HL-60 (cell line): ENCODE measurements around the gene RTL9.

Experiments used
- DNase-seq, 2 experiments: peaks; one replicate each; pipeline ENCODE4 v3.0.0-alpha.2; 2010 to 2020; ENCODE audit warnings: low read depth in 1 of 2, low spot score in 1 of 2
- H3K27ac ChIP-seq: fragments of 250-450 bp; sonication (Bioruptor Pico); replicated peaks from 2 replicates; pipeline ENCODE4 v1.5.1; 2020; ENCODE audit warnings: mild to moderate bottlenecking, moderate library complexity
- H3K27me3 ChIP-seq: fragments of 250-450 bp; sonication (Bioruptor Pico); 2 replicates; pipeline ENCODE4 v1.5.1; 2021; ENCODE audit warnings: mild to moderate bottlenecking, moderate library complexity; ENCODE audit not compliant: insufficient read depth, poor library complexity, severe bottlenecking
- H3K4me3 ChIP-seq: replicated peaks from 2 replicates; pipeline ENCODE4 v1.5.1; 2011; ENCODE audit warnings: mild to moderate bottlenecking, control low read depth, low read length; ENCODE audit not compliant: insufficient read depth
- GABPA ChIP-seq: IDR thresholded peaks from 2 replicates; pipeline ENCODE4 v1.6.1; 2012; ENCODE audit warnings: low read depth
- POLR2AphosphoS5 ChIP-seq: IDR thresholded peaks from 2 replicates; pipeline ENCODE4 v1.6.1; 2012; ENCODE audit warnings: low read depth
- REST ChIP-seq: IDR thresholded peaks from 2 replicates; pipeline ENCODE4 v1.6.1; 2012; ENCODE audit warnings: low read depth; ENCODE audit not compliant: insufficient replicate concordance
- SPI1 ChIP-seq: IDR thresholded peaks from 2 replicates; pipeline ENCODE4 v1.6.1; 2012; ENCODE audit warnings: low read depth, mild to moderate bottlenecking, borderline replicate concordance
- TF ChIP-seq, protein P1 (sequence below): IDR thresholded peaks from one replicate; pipeline ENCODE4 v1.5.1; 2011; ENCODE audit warnings: low read length, control low read depth, inconsistent platforms; ENCODE audit not compliant: insufficient read depth

RTL9 gene

DNA sequence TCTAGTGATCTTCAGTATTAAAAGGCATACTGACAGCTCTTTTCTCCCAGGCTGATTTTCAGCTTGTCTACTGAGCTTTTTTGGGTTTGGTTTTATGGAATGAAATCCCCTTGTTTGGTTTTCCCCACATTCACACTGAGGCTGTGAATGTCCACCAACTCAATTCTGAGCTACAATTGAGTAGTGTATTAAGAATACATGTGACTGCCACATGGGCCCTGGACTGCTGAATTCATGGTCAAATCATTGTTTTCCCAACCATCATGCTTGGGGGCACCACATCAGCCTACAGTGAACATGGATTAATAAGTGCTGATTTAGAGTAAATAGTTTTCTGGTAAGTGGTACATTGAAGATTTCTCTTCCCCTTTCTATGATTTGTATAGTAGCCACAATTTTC is 32.4 kb downstream of the RTL9 start:
- no peak for DNase-seq
- Histone ChIP-seq H3K4me3 (no peak overlapping the region), H3K27ac (no peak overlapping the region), H3K27me3 (no peaks in the 10 kb centered on the region)
- TF ChIP-seq SPI1, result no peak
- no peak for TF ChIP-seq POLR2AphosphoS5
- no peak for TF ChIP-seq REST

DNA sequence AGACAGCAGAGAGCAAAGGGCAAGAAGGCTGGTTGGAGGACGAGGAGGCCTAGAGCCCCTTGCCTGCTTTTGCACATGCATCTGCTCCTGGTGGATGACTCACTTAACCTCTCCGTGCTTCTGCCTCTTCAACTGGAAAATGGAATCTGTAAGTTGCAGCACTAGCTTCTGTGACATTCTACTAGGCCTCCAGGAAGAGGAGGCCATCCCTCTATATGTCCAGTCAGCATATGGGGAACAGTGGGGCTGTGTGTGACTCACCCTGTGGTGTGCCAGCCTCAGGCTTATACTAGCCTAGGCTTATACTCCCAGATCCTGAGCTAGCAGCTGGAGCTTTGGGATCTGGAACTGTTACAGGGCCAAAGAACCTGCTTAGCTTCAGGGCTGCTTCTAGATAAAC is 36.0 kb downstream of the RTL9 start:
- Histone ChIP-seq H3K27me3 (no peaks in the 10 kb centered on the region), H3K27ac (no peak overlapping the region)
- no peak for DNase-seq

DNA sequence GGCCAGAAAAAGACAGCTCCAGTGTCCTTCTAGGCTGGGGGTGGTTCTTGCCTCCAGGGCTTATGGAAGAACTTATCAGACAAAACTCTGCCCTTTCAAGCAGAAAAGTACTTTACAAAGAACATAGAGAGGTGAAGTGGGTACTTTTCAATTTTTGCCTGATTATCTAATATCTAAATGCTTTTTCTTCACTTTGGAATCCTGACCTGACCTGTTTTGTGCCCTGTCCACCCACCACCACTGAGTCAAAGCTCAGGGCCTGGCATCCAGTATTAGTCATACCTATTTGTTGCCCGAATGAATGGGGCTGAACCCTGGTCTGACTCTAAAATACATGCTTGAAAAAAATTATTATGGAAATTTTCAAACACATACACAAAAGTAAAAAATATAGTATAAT is 37.2 kb downstream of the RTL9 start:
- Histone ChIP-seq H3K27ac (no peak overlapping the region), H3K27me3 (no peaks in the 10 kb centered on the region), H3K4me3 (no peak overlapping the region)
- DNase-seq, result no peak
- TF ChIP-seq, protein P1, sequence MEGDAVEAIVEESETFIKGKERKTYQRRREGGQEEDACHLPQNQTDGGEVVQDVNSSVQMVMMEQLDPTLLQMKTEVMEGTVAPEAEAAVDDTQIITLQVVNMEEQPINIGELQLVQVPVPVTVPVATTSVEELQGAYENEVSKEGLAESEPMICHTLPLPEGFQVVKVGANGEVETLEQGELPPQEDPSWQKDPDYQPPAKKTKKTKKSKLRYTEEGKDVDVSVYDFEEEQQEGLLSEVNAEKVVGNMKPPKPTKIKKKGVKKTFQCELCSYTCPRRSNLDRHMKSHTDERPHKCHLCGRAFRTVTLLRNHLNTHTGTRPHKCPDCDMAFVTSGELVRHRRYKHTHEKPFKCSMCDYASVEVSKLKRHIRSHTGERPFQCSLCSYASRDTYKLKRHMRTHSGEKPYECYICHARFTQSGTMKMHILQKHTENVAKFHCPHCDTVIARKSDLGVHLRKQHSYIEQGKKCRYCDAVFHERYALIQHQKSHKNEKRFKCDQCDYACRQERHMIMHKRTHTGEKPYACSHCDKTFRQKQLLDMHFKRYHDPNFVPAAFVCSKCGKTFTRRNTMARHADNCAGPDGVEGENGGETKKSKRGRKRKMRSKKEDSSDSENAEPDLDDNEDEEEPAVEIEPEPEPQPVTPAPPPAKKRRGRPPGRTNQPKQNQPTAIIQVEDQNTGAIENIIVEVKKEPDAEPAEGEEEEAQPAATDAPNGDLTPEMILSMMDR, result no peak
- TF ChIP-seq REST (no peak), GABPA (no peak), POLR2AphosphoS5 (no peak), SPI1 (no peak)

More for the DNA sequence above, 36.0 kb downstream of the RTL9 start:
- TF ChIP-seq POLR2AphosphoS5 (no peak), REST (no peak), GABPA (no peak), SPI1 (no peak)
- TF ChIP-seq, protein P1, result no peak
- H3K4me3 ChIP-seq, result no peak overlapping the region

GRCh38 chrX:110396735-110397134 is 38.1 kb downstream of the RTL9 start:
- no peak overlapping the region for H3K4me3 ChIP-seq
- DNase-seq, result no peak
- no peaks in the 10 kb centered on the region for H3K27me3 ChIP-seq
- H3K27ac ChIP-seq, result no peak overlapping the region
- TF ChIP-seq POLR2AphosphoS5 (no peak), REST (no peak), SPI1 (no peak), GABPA (no peak)
- TF ChIP-seq, protein P1, result no peak
